ENCODE data around the gene BAIAP2. TPM values are rescaled to one million over a fixed set of nuclear protein-coding genes. Genes with fewer than 3 reads are reported as not detected.
A peak's percentile ranks its signal among the peaks of the same experiment; 100 is the strongest.

The BAIAP2 gene
- total RNA-seq, 1 donor from 2014 or later: 101 TPM

DNA sequence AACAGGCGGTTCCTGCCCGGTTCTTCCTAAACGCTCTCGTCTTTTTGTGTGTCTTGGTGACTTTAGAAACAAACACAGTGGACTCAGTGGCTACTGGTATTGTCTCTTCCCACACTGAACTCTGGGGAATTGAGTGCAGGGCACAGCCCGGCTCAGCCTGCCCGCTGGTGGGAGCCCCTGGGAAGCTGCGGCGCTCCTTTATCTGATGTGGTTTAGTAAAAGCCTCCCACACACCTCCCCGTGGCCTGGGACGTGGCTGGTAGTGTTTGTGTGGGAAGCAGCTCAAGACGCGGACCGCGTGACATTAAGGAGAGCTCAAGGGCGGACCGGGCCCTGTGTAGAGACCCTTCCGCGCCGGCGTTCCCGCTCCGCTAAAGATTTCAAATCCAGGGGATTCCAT is 75.0 kb downstream of the BAIAP2 start:
- no peak for DNase-seq (ENCODE audit: low spot score)

GRCh38 chr17:81110488-81111040 is 75.6 kb downstream of the BAIAP2 start:
- no peak for DNase-seq (ENCODE audit: low spot score)

GRCh38 chr17:81111066-81111465 is 76.1 kb downstream of the BAIAP2 start:
- DNase-seq (ENCODE audit: low spot score): no peak

- no peak for DNase-seq (ENCODE audit: low spot score)
Measured at GRCh38 chr17:81112450-81112849, 77.5 kb downstream of the BAIAP2 start.

- no peak for DNase-seq (ENCODE audit: low spot score)
Measured at GRCh38 chr17:81113158-81113724, 78.3 kb downstream of the BAIAP2 start.

- no peak for DNase-seq (ENCODE audit: low spot score)
Measured at GRCh38 chr17:81114351-81115093, 79.6 kb downstream of the BAIAP2 start.

DNA sequence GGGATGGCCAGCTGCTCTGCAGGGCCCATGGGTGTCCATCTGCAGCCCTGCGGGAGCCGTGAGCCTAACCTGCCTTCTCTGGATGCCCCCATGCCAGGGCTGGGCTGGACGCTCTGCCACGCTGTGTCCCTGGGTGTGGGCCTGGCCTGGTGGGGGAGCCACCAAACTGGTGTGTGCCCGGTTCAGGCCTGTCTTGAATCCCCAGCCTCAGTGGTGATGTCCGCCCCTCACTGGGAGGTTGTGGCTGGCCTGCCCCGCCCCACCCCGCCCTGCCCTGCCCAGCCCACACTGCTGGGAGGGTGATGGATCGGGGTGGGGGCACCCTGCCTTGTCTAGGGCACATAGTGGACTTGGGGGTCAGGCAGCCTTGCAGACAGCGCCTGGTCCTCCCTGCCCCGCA is 80.3 kb downstream of the BAIAP2 start:
- DNase-seq (ENCODE audit: low spot score): no peak

- DNase-seq (ENCODE audit: low spot score): no peak
Measured at GRCh38 chr17:81115749-81116464, 81.0 kb downstream of the BAIAP2 start.

GRCh38 chr17:81116704-81117103 is 81.8 kb downstream of the BAIAP2 start:
- DNase-seq (ENCODE audit: low spot score): peak; percentile 51

DNA sequence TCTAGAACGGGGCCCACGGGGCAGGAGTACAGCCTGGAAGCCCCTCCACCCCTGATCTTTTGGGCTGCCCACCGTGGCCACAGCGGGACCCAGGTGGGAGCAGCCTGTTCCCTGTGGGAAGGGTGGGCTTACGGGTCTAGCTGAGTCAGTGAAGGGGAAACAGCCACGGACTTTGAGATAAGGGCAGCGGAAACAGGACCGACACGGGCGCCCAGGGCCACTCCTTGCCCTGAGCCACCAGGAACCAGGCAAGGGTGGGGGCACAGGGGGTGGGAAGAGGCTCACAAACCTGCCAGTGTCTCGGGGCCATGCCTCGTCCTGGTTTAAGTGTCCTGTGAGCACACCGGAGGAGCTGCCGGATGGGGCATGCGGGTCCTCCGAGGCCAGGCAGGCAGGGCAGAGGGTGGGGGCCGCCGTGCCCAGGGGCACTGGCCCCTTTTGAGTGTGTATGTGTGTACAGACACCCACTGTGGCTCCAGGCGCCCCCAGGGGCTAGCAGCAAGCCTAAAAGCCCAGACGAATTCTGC is 82.8 kb downstream of the BAIAP2 start:
- no peak for DNase-seq (ENCODE audit: low spot score)

GRCh38 chr17:81118308-81119221 is 83.6 kb downstream of the BAIAP2 start:
- no peak for DNase-seq (ENCODE audit: low spot score)

GRCh38 chr17:81119223-81120148 is 84.5 kb downstream of the BAIAP2 start:
- peak; percentile 88 for DNase-seq (ENCODE audit: low spot score)

DNA sequence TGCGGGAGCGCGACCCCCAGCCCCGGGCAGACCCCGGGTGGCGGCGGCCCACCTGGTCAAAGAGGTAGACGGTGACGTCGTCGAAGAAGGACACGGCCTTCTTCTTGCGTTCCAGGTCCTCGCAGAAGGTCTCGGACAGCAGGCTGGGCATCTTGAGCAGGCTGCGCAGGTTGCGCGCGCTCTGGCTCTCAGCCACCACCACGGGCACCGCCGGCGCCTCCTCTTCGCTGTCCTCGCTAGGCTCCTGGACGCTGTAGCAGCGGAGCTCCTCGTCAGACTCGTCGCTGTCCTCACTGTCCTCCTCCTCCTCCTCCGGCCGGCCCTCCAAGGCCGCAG is 85.2 kb downstream of the BAIAP2 start:
- no peak for DNase-seq (ENCODE audit: low spot score)

GRCh38 chr17:81120695-81121621 is 86.0 kb downstream of the BAIAP2 start:
- DNase-seq (ENCODE audit: low spot score): no peak

DNA sequence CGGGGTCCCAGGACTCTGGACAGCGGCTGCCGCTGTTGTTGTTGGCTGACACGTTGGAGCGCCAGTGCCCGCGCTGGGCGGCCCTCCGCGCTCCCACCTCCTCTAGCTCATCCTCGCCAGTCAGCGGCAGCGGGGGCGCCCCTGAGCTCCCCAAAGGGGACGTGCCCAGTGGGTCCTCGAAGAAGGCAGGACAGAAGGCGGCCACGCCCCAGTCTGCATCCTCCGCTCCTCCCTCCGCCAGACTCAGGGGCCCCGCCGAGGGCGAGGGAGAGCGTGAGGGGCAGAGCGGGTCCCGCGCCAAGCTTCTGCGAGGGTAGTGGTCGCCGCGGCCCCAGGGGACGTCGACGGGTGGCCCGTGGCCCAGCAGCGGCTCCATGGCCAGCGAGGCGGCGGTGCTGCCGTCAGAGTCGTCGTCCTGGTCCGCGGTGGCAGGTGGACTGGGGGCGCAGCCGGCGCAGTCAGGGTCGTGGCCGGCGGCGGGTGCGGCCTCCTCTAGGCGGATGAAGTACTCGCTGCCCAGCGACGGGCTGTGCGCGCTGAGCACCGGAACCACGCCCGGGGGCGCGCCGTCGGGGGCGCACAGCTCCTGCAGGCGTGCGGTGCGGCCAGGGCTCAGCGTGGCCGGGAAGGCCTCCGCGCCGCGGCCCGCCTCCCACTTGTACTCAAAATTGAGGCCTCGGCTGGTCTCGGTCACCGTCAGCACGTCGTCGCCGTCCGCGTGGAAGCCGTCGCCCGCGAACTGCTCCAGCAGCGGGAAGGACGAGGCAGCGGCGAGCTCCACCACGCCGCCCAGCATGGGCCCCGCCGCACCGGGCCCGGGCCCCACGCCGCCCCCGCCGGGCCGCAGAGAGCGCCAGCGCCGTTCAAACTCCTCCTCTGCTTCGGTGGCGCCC is 87.1 kb downstream of the BAIAP2 start:
- DNase-seq (ENCODE audit: low spot score): no peak

DNA sequence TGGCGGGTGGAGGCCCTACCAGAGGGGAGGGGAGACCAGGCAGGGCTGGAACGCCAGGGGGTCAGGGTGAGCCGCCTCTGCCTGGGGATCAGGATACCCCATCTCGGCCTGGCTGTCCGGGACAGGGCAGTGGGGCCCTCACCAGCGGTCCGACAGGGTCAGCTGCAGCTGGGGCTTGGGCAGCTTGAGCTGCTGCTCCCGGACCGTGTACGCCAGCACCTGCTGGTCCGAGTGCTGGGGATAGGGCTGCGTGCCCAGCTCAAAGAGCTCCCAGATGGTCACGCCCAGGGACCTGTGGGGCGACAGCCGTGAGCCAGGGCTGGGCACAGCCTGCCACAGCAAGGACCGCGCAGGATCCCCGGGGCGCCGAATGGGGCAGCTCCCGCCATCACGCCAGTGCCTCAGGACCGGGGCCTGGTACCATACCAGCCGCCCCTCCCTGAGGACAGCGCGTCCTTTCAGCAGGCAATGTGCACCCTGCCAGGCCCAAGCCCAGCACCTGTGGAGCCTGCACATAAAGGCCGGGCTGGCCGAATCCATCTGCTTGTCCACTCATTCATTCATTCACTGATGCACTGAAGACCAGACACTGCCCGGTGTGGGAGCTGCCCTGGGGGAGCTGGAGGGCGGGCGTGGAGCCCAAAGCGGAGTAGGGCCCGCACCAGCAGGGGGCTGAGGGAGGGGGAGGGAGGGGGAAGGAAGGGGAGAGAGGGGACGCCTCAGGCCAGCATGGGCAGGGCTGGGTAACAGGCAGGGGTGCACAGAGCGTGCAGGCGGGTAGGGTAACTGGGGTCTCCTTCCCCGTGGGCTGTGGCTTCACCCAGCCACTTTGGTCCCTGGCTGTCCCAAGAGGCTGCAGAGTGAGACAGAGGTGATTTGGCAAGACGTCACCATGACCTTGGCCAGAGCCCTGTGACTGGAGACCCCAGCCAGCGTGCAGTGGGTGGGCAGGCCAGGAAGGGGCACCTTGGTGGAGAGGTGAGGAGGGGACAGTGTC is 88.4 kb downstream of the BAIAP2 start:
- no peak for DNase-seq (ENCODE audit: low spot score)

DNA sequence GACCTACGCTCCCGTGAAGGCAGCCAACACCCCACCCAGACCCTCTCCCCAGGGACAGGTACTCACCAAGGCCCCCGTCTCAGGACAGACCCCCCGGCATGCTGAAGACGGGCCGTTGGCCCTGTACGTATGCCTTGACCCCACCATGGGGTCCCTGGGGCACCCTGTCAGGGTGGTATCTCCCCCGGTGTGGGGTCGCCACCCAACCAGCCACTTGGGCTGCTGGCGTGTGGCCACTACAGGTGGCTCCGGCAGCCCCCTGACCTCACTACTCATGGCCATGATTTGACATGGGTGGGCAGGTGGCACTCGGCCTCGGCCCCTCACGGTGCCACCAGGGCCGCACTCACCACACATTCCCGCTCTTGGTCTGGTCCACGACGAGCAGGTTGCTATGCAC is 89.4 kb downstream of the BAIAP2 start:
- no peak for DNase-seq (ENCODE audit: low spot score)
